Prostate gland (tissue), 2 donors: ENCODE results near the gene CRYZ. TPM values are rescaled to one million over a fixed set of nuclear protein-coding genes. Genes with fewer than 3 reads are reported as not detected.
A peak's percentile ranks its signal among the peaks of the same experiment; 100 is the strongest.

Source experiments
- DNase-seq: peaks from one replicate; pipeline ENCODE4 v3.0.0-alpha.2; 2019; ENCODE audit warnings: low spot score
- H3K27ac ChIP-seq, 2 donors: fragments of 200-600 bp; sonication (generic); 2 replicates each; pipeline ENCODE4 v1.5.1; 2017 to 2019
- H3K27me3 ChIP-seq: fragments of 200-600 bp; sonication (generic); replicated peaks from 2 replicates; pipeline ENCODE4 v1.5.1; 2019; ENCODE audit not compliant: insufficient read depth
- H3K36me3 ChIP-seq, 2 donors: fragments of 200-600 bp; sonication (generic); 1 replicate in 1 of 2; 2 replicates in 1 of 2; pipeline versions ENCODE4 v1.5.1 to v1.8.1; 2017 to 2019
- H3K4me1 ChIP-seq: fragments of 200-600 bp; sonication (generic); replicated peaks from 2 replicates; pipeline ENCODE4 v1.5.1; 2019
- H3K4me3 ChIP-seq, 2 donors: fragments of 200-600 bp; sonication (generic); 2 replicates each; pipeline ENCODE4 v1.5.1; 2017 to 2019
- H3K9me3 ChIP-seq: fragments of 200-600 bp; sonication (generic); 2 replicates; pipeline ENCODE4 v1.5.1; 2017
- POLR2A ChIP-seq: fragments of 450-650 bp; IDR thresholded peaks from one replicate; pipeline ENCODE4 v1.6.1; 2016; ENCODE audit warnings: antibody characterized with exemption, mild to moderate bottlenecking
- POLR2AphosphoS5 ChIP-seq: sonication (generic); formaldehyde crosslinking; IDR thresholded peaks from one replicate; pipeline ENCODE4 v1.6.1; 2017; ENCODE audit warnings: antibody characterized with exemption
- WGBS: methylation state at CpG from one replicate; pipeline ENCODE4 v1.1.5; 2018; 5-methylcytosine and 5-hydroxymethylcytosine counted together
- intact Hi-C: fragments of 100-400 bp; cut with DNase I; formaldehyde crosslinking; loops from one replicate; pipeline ENCODE4 v1.14.2; 2022
- total RNA-seq, 2 donors: library from RNA; depleted of rRNA; stranded (reverse); fragments of >200 nt; gene quantifications; one replicate each; pipeline ENCODE4 v1.1.0, GENCODE V29; 2016
- TF ChIP-seq, protein P1 (sequence below), 4 experiments: fragments of 200-600 bp in 2 of 4; fragments of 450-650 bp in 2 of 4; sonication (generic) in 2 of 4; IDR thresholded peaks; 1 replicate in 3 of 4; 2 replicates in 1 of 4; pipeline ENCODE4 v1.5.1; 2016 to 2019; ENCODE audit warnings: antibody characterized with exemption in 4 of 4, mild to moderate bottlenecking in 2 of 4, moderate library complexity in 2 of 4

CRYZ gene
- total RNA-seq, 2 donors from 2014 or later: 21.2 to 41.9 TPM

DNA sequence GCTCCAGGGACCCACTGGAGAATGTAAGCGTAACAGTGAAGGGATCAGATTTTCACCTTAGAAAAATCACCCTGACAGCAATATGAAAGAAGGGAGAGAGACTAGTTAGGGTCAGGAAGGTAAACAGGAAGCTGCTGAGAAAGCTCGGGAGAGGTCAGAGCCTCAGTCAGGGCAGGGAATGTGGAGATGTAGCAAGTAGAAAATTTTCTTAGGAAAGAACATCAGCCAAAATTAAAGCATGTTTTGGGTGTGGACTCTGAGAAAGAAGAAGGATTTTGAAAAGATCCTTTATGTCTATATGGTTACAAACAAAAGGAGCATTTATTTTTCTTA lies 42.5 kb downstream of the CRYZ start:
- 47% methylated on average over 2 of the region's 2 CpGs for WGBS
- no peak for DNase-seq
- TF ChIP-seq, protein P1, sequence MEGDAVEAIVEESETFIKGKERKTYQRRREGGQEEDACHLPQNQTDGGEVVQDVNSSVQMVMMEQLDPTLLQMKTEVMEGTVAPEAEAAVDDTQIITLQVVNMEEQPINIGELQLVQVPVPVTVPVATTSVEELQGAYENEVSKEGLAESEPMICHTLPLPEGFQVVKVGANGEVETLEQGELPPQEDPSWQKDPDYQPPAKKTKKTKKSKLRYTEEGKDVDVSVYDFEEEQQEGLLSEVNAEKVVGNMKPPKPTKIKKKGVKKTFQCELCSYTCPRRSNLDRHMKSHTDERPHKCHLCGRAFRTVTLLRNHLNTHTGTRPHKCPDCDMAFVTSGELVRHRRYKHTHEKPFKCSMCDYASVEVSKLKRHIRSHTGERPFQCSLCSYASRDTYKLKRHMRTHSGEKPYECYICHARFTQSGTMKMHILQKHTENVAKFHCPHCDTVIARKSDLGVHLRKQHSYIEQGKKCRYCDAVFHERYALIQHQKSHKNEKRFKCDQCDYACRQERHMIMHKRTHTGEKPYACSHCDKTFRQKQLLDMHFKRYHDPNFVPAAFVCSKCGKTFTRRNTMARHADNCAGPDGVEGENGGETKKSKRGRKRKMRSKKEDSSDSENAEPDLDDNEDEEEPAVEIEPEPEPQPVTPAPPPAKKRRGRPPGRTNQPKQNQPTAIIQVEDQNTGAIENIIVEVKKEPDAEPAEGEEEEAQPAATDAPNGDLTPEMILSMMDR (IDR thresholded peaks at IDR 0.05): no peak
- TF ChIP-seq POLR2A: no peak
- no peak for TF ChIP-seq POLR2AphosphoS5
- intact Hi-C loops: no loop called here
- H3K4me3 ChIP-seq: no peak overlapping the region
- no peaks in the 10 kb centered on the region for H3K9me3 ChIP-seq
- no peaks in the 10 kb centered on the region for H3K36me3 ChIP-seq
- H3K4me1 ChIP-seq: no peaks in the 10 kb centered on the region
- H3K27ac ChIP-seq: no peak overlapping the region
- H3K27me3 ChIP-seq: no peaks in the 10 kb centered on the region

DNA sequence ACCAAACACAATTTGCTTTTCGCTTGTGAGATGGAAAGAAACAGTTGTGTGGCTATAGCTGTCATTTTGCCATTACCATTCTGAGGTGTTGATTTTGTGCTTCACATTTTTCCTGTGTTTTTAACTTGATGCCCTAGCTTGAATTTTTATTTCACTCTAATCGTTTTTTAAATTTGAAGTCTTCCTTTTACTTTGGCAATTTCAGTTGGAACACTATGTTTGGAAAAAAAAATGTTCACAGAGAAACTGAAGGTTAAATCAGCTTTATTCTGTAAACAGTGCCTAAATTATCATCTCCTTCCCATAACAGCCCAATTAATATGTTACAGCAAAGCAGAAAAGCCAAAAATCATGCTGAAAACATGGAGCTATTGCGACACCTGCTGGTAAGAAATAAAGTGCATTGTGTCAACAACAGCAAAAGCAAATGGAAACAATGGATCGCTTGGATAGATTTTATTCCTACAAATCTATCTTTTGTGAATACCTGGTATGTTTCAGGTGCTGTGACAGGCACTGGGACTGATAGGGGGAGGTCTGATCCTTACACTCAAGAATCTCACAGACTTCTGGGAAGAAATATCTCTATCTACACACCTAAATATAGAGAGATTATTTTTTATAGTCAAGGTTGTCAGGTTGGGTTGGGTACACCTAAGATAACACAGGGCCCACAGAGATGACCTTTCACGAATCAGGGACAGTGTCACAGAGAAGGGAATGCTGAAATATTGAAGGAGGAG lies 43.1 kb downstream of the CRYZ start:
- no peak overlapping the region for H3K27ac ChIP-seq

DNA sequence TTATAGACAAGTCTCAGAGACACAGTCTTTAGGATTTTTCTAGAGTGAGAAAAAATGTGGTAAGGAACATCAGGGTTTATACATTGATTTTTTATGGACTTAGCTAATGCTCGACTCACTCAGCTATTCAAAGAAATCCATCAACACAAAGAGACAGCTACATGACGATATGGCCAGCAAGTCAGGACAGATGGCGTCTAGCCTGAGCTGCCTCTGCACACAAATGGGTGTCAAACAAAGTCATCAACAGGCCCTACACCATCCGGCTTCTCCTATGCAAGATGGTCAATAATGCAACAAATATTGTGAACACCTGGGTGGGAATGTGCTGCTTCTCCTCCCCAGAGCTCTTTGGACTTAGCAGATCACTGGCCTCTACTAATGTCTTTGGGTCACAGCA lies 45.9 kb downstream of the CRYZ start:
- intact Hi-C loops: no loop called here
- TF ChIP-seq POLR2AphosphoS5: no peak
- TF ChIP-seq POLR2A: no peak
- TF ChIP-seq, protein P1 (IDR thresholded peaks at IDR 0.05): no peak
- H3K36me3 ChIP-seq: no peaks in the 10 kb centered on the region
- no peak overlapping the region for H3K4me3 ChIP-seq
- no peaks in the 10 kb centered on the region for H3K9me3 ChIP-seq
- no peak for DNase-seq
- WGBS: 63% methylated on average over 4 of the region's 4 CpGs
- H3K27me3 ChIP-seq: no peaks in the 10 kb centered on the region
- H3K4me1 ChIP-seq: no peaks in the 10 kb centered on the region
- no peak overlapping the region for H3K27ac ChIP-seq

More for the DNA sequence above, 43.1 kb downstream of the CRYZ start:
- Histone ChIP-seq H3K4me1 (no peaks in the 10 kb centered on the region), H3K4me3 (no peak overlapping the region), H3K36me3 (no peaks in the 10 kb centered on the region), H3K27me3 (no peaks in the 10 kb centered on the region), H3K9me3 (no peaks in the 10 kb centered on the region)
- intact Hi-C loops: no loop called here
- WGBS: 14% methylated on average over 5 of the region's 5 CpGs
- TF ChIP-seq POLR2A: no peak
- TF ChIP-seq, protein P1 (IDR thresholded peaks at IDR 0.05): peak; percentile 68 to 88 (median 84)
- peak; percentile 46 for TF ChIP-seq POLR2AphosphoS5
- peak; percentile 55 for DNase-seq

DNA sequence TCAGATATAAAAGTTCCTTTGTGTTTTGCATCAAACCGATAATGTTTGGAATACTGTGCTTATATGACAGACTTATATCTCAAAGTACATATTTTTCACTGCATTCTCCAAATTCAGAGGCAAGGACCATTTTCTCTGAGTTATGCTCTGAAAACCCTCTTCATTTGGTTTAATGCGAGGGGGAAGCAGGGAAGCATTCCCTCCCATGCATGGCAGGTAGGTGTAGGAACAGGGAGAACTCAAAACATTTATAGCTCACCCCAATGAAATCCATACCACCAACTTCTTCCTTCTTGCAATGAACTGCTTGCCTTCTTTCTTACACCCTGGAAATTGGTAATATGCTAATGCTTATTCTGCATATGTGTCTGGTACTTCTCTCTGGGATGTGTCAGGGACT lies 48.5 kb downstream of the CRYZ start:
- no peak overlapping the region for H3K4me3 ChIP-seq
- TF ChIP-seq POLR2A (no peak), POLR2AphosphoS5 (no peak)
- TF ChIP-seq, protein P1 (IDR thresholded peaks at IDR 0.05): no peak
- H3K9me3 ChIP-seq: no peaks in the 10 kb centered on the region
- no peak overlapping the region for H3K27ac ChIP-seq
- 90% methylated on average over 2 of the region's 2 CpGs for WGBS
- DNase-seq: no peak
- H3K27me3 ChIP-seq: no peaks in the 10 kb centered on the region
- H3K36me3 ChIP-seq: no peaks in the 10 kb centered on the region
- H3K4me1 ChIP-seq: no peaks in the 10 kb centered on the region
- intact Hi-C loops: no loop called here

DNA sequence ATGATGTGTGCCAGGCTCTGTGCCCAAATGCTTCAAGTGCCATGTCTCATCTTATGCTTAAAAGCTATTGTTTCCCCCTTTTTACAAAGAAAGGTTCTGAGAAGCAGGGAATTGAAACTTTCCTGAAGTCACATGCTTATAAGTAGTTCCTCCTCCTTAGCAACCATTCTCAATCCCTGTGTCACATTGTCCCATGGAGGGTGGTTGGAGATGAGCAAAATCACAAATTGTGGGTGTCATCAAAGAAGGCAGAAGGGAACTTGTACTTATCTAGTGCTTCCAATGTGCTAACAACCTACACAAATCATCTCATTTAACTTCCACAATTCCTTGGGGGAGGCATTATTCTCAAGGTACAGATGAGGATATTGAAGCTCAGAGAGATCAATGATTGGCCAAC lies 49.2 kb downstream of the CRYZ start:
- no peak overlapping the region for H3K27ac ChIP-seq
- H3K27me3 ChIP-seq: no peaks in the 10 kb centered on the region
- no peaks in the 10 kb centered on the region for H3K4me1 ChIP-seq
- intact Hi-C loops: no loop called here
- no peak overlapping the region for H3K4me3 ChIP-seq
- no peak for DNase-seq
- no peaks in the 10 kb centered on the region for H3K36me3 ChIP-seq
- no peaks in the 10 kb centered on the region for H3K9me3 ChIP-seq
- TF ChIP-seq POLR2AphosphoS5: no peak
- no peak for TF ChIP-seq POLR2A
- TF ChIP-seq, protein P1 (IDR thresholded peaks at IDR 0.05): no peak
